Loucy (cell line): ENCODE data around the gene HSD11B1L.
A peak's percentile ranks its signal among the peaks of the same experiment; 100 is the strongest.

Source experiments
- H2AFZ ChIP-seq: fragments of 200-600 bp; sonication (generic); 2 replicates; pipeline ENCODE4 v1.6.0; 2016; ENCODE audit warnings: antibody characterized with exemption, mild to moderate bottlenecking, low read length, moderate library complexity
- H3F3A ChIP-seq: fragments of 200-600 bp; 2 replicates; pipeline ENCODE4 v1.6.0; 2016; ENCODE audit warnings: antibody characterized with exemption, low read depth, mild to moderate bottlenecking
- H3K27me3 ChIP-seq: fragments of 200-600 bp; sonication (generic); 2 replicates; pipeline ENCODE4 v1.6.1; 2014; ENCODE audit warnings: low read length, mild to moderate bottlenecking; ENCODE audit not compliant: insufficient read depth, poor library complexity, severe bottlenecking
- H3K36me3 ChIP-seq: fragments of 200-600 bp; sonication (generic); 2 replicates; pipeline ENCODE4 v1.6.1; 2016; ENCODE audit warnings: low read length; ENCODE audit not compliant: insufficient read depth
- H3K4me1 ChIP-seq: fragments of 200-600 bp; sonication (generic); 2 replicates; pipeline ENCODE4 v1.5.1; 2014; ENCODE audit warnings: low read length, mild to moderate bottlenecking; ENCODE audit not compliant: insufficient read depth, poor library complexity, severe bottlenecking
- H3K4me2 ChIP-seq: fragments of 200-600 bp; sonication (generic); 2 replicates; pipeline ENCODE4 v1.6.0; 2014; ENCODE audit warnings: antibody characterized with exemption, low read length, low read depth, mild to moderate bottlenecking; ENCODE audit not compliant: poor library complexity, severe bottlenecking
- H3K4me3 ChIP-seq: fragments of 200-600 bp; sonication (generic); 2 replicates; pipeline ENCODE4 v1.5.1; 2014; ENCODE audit warnings: low read length, mild to moderate bottlenecking, mixed read lengths; ENCODE audit not compliant: poor library complexity, severe bottlenecking
- H3K79me2 ChIP-seq: fragments of 200-600 bp; sonication (generic); 2 replicates; pipeline ENCODE4 v1.6.1; 2014; ENCODE audit warnings: low read length; ENCODE audit not compliant: insufficient read depth
- H3K9ac ChIP-seq: fragments of 200-600 bp; sonication (generic); 2 replicates; pipeline ENCODE4 v1.6.0; 2014; ENCODE audit warnings: mild to moderate bottlenecking, low read depth, low read length, moderate library complexity; ENCODE audit not compliant: poor library complexity, severe bottlenecking
- H3K9me2 ChIP-seq: fragments of 200-600 bp; sonication (generic); replicated peaks from 2 replicates; pipeline ENCODE4 v1.6.1; 2016; ENCODE audit warnings: low read depth, low read length, mixed read lengths
- H3K9me3 ChIP-seq: fragments of 200-600 bp; sonication (generic); 2 replicates; pipeline ENCODE4 v1.6.1; 2014; ENCODE audit warnings: mild to moderate bottlenecking, antibody characterized with exemption, low read length, low read depth; ENCODE audit not compliant: insufficient read depth
- H4K20me1 ChIP-seq: fragments of 200-600 bp; sonication (generic); 2 replicates; pipeline ENCODE4 v1.6.0; 2014; ENCODE audit warnings: antibody characterized with exemption, low read length, mild to moderate bottlenecking; ENCODE audit not compliant: insufficient read depth, poor library complexity, severe bottlenecking
- EZH2phosphoT487 ChIP-seq: fragments of 200-600 bp; IDR thresholded peaks from 2 replicates; pipeline ENCODE4 v1.6.1; 2018; ENCODE audit warnings: antibody characterized with exemption, mild to moderate bottlenecking, moderate library complexity, borderline replicate concordance
- TF ChIP-seq, protein P1 (sequence below): fragments of 200-600 bp; sonication (generic); conservative IDR thresholded peaks from 2 replicates; pipeline ENCODE4 v1.5.1; 2014; ENCODE audit warnings: mild to moderate bottlenecking, antibody characterized with exemption, low read length

The HSD11B1L gene

DNA sequence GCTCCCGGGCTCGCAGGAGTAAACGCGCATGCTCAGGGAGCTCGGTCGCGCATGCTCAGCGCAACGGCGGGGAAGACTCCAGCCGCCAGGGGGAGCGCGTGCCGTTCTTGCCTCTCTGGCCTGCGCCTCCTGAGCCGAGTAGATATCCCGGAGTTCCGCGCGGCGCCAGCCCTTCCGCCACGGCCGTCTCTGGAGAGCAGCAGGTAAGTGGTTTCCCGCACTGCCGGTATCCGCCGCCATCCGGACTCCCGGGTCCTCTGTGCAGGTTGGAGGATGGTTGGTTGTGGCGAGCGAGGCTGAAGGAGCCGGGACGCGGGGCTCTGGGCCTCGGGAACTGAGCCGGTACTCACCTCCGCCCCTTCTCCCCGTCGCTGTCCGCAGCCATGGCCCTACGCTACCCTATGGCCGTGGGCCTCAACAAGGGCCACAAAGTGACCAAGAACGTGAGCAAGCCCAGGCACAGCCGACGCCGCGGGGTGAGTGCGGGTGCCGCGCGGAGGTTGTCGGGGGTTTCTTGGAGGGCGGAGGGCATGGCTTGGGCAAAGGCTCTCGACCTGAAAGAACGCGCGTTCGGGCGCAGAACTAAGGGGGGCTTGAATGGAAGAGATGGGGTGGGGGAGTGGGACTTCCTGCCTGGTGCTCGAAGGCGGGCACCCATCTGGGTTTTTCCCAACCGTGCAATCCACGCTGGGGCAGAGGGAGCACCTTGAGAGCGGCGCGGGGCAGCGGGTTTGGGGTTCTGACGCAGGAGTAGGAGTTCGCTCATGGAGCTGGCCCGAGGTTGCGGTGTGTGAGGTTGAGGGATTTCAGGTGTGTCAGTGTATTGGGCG is 9.5 kb downstream of the HSD11B1L start, which contains the start of gene RPL36:
TSS of gene RPL36 (plus strand) at position 171 of the 830 bp plus-strand sequence. CDS start at position 384, 213 bp downstream.
- H3K79me2 ChIP-seq: peaks cover 53% of the 10 kb centered on the region

DNA sequence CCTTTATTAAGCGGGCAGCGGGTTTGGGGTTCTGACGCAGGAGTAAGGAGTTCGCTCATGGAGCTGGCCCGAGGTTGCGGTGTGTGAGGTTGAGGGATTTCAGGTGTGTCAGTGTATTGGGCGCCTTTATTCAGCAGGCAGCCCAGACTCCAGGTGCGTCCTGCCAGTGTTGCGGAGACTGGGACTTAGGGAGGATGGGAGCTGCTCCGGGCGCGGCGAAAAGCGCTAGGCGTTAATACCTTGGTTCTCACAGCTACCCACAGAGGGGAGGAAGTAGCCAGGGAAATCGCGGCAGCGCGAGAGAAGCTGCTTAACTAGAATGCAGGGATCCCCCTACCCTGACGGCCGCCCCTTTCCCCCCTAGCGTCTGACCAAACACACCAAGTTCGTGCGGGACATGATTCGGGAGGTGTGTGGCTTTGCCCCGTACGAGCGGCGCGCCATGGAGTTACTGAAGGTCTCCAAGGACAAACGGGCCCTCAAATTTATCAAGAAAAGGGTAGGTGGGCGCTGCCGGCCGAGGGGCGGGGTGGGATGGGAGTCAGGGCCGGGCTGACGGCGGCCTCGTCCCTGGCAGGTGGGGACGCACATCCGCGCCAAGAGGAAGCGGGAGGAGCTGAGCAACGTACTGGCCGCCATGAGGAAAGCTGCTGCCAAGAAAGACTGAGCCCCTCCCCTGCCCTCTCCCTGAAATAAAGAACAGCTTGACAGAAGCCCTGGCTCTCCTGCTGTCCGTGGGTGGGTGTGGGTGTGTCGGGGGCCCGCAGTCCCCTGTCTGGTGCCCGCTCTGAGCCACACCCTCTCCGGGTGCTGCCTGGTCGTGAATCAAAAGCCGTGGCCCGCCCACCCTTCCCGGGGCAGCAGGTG is 10.4 kb downstream of the HSD11B1L start:
- Histone ChIP-seq H2AFZ (no peak overlapping the region), H3K36me3 (peaks cover 51% of the 10 kb centered on the region; the same call in 1 of the 2 replicates), H3K9me2 (no peaks in the 10 kb centered on the region), H3K9me3 (no peaks in the 10 kb centered on the region), H3K4me3 (peak overlapping the region; percentile 91), H3F3A (no peaks in the 10 kb centered on the region), H3K27me3 (peaks cover 9% of the 10 kb centered on the region), H3K79me2 (peaks cover 61% of the 10 kb centered on the region), H3K4me2 (peak overlapping the region; percentile 98), H4K20me1 (peaks cover 56% of the 10 kb centered on the region), H3K9ac (peak overlapping the region; percentile 99), H3K4me1 (peaks cover 12% of the 10 kb centered on the region)
- no peak for TF ChIP-seq EZH2phosphoT487
- TF ChIP-seq, protein P1, sequence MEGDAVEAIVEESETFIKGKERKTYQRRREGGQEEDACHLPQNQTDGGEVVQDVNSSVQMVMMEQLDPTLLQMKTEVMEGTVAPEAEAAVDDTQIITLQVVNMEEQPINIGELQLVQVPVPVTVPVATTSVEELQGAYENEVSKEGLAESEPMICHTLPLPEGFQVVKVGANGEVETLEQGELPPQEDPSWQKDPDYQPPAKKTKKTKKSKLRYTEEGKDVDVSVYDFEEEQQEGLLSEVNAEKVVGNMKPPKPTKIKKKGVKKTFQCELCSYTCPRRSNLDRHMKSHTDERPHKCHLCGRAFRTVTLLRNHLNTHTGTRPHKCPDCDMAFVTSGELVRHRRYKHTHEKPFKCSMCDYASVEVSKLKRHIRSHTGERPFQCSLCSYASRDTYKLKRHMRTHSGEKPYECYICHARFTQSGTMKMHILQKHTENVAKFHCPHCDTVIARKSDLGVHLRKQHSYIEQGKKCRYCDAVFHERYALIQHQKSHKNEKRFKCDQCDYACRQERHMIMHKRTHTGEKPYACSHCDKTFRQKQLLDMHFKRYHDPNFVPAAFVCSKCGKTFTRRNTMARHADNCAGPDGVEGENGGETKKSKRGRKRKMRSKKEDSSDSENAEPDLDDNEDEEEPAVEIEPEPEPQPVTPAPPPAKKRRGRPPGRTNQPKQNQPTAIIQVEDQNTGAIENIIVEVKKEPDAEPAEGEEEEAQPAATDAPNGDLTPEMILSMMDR: no peak

More for the DNA sequence above, 9.5 kb downstream of the HSD11B1L start, which contains the start of gene RPL36:
- no peaks in the 10 kb centered on the region for H3K9me3 ChIP-seq
- peaks cover 43% of the 10 kb centered on the region; the same call in 1 of the 2 replicates for H3K36me3 ChIP-seq
- H3K9me2 ChIP-seq: no peaks in the 10 kb centered on the region
- peak within 1 kb of the TSS; percentile 92 for H2AFZ ChIP-seq
- peaks cover 9% of the 10 kb centered on the region for H3K27me3 ChIP-seq
- H3F3A ChIP-seq: no peaks in the 10 kb centered on the region
- H4K20me1 ChIP-seq: peaks cover 52% of the 10 kb centered on the region
- H3K4me2 ChIP-seq: peak within 1 kb of the TSS; percentile 98
- no peak for TF ChIP-seq EZH2phosphoT487
- TF ChIP-seq, protein P1: peak; percentile 81
- H3K4me1 ChIP-seq: peaks cover 15% of the 10 kb centered on the region
- H3K9ac ChIP-seq: peak within 1 kb of the TSS; percentile 99
- H3K4me3 ChIP-seq: peak within 1 kb of the TSS; percentile 91

DNA sequence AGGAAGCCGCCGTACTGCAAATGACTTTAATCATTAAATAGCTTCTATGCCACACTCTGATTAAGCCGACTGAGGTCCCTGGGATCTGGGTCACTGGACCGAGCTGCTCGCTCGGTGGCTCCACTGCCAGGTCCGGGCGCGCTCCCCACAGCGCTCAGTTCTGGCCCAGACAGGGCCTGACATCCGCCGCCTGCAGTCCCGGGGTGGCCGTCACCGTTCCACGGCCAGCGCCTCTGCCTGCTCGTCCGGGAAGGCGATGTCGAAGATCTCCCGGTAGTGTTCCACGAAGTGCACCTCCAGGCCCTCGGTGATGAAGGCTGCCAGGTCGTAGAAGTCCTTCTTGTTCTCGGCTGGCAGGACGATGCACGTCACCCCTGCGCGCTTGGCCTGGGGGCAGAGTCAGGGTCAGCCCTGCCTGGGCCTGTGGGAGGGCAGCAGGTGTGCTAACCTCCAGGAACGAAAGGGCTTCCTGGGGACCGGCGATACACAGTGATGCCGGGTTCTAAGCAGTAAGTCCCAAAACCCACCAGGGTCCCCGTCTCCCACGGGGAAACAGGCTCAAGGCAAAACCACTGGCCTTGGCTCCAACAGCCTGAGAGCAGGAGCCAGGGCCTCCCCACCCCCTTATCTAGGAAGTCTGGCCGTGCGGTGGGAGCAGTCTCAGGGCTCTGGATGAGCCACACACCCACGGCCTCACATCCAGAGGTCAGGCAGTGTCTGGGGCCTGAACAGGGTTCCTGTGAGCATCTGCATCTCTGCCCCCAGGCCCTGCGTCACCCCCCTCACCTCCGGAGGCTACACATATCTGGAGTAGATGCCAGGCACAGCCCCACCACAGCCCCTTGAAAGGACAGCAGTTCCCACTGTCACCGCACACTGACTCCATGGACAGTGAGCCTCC is 11.2 kb downstream of the HSD11B1L start:
- Histone ChIP-seq H3K9ac (peak overlapping the region; percentile 99), H2AFZ (no peak overlapping the region), H3K4me3 (peak overlapping the region; percentile 91), H3K9me3 (no peaks in the 10 kb centered on the region), H3K4me2 (peak overlapping the region; percentile 98), H3F3A (no peaks in the 10 kb centered on the region), H3K79me2 (peaks cover 63% of the 10 kb centered on the region), H3K4me1 (peaks cover 8% of the 10 kb centered on the region), H4K20me1 (peaks cover 61% of the 10 kb centered on the region), H3K9me2 (no peaks in the 10 kb centered on the region), H3K27me3 (peaks cover 9% of the 10 kb centered on the region), H3K36me3 (peaks cover 60% of the 10 kb centered on the region; the same call in 1 of the 2 replicates)
- TF ChIP-seq EZH2phosphoT487: no peak
- TF ChIP-seq, protein P1: no peak
